NCI-H774 (cell line): ENCODE measurements around the gene SUMO3.

Experiments used
- DNase-seq: peaks from one replicate; lab custom pipeline; 2025; lab: John Stamatoyannopoulos, UW

SUMO3 gene

DNA sequence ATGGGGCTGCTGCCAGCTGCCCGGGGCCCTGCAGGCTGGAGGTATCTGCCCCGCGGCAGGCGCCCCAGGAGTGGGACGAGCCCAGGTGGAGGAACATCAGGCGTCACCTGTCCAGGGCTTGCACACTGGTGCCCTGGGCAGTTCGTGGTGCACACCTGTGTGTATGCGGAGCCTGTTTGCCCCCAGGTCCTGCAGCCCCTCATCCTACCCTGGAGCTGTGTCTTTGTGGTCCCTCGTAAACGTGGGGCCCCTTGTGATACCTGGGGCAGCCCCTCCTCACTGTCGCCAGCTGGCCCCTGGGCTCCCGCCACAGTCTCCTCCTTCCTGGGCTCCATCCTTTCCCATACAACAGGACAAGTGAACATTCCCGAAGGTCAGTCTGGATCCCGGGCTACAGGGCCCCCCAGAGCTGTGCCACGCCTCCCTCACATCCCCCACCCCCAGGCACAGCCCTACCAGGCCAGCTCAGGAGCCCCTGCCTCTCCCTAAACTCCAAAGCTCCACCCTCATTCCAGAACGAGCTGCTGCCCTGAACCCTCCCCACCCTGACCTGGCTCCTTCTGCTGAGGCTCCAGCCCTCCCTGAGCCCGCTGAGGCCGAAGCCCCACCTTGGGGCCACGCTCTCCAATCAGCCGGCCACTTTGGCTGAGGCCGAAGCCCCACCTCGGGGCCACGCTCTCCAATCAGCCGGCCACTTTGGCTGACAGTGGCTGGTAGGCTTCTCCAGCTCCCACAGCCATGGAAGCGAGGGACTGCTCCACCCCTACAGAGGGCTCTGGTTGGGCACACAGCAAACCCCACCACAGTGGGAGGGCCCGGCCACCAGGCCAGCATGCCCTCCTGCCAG lies 58.9 kb downstream of the SUMO3 start:
- DNase-seq: no peak

DNA sequence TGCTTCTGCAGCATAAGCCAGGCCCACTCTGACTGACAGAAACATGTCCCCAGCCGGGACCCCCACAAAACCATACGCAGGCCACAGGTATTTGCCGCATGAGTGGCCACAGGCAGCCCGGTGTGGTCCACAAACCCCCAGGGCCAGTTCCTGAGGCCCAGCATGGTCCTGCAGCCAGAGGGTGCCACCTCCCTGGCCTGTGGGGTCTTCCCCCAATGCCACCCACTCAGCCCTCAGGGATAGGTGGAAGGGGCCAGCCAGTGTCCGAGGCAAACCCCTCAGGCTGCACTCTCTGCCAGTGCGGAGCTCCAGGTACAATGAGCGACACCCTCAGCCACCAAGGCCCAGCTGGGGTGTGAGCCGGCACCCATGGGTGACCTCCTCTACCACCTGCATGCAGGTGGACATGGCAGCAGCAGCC lies 59.7 kb downstream of the SUMO3 start:
- no peak for DNase-seq

DNA sequence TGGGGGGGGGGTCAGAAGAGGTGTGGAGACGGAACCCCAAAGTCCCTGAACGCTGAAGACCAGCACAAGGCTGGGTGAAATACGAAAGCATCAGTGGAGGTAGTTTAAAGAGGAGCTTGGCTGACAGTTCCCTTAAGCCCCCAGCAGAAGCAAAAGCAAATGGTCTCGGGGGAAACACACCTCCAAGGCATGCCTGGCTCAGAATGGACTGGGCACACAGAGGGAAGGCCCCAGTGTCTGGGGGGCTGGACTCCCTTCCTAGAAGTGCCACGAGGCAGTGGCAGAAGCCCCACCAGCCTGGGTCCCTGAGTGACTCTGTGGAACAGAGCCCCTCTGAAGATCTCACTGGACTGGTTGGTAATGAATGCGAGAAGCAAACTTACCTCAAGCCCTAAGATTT lies 60.1 kb downstream of the SUMO3 start:
- no peak for DNase-seq

DNA sequence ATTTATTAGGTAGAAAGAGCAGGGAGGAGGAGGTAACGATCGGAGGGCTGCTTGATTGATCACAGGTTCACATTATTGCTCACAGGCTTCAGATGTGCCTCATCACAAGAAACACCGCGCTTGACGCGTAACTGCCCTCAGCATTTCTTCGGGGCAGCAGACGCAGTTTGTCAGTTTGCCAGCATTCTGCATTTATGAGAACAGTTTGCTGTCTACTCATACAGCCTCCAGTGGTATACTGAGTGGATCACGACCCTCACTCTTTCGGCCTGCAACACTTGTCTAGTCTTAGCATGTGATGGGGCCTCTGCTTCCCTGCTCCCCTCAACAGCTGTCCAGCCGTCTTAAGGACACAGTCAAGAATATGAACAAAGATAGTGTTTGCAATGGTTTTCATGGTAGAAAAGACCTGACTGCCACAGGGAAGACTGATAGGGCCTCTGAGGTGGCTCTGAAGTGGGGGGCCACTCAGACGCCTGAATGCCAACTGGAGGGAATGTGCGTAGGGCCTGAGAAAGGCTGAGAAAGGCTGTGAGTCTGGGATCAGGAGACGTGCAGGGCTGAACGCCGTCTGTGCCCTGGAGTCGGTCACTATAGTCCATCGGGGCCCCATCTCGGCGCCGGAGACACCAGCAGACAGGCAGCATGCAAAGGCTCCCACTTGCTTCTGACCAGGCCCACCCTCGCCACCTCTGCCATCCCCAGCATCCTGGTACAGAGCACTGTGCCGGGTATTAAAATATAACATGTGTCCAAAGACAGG lies 61.3 kb downstream of the SUMO3 start:
- no peak for DNase-seq
